ENCODE data around the gene APOL6.
A peak's percentile ranks its signal among the peaks of the same experiment; 100 is the strongest.

APOL6 gene

DNA sequence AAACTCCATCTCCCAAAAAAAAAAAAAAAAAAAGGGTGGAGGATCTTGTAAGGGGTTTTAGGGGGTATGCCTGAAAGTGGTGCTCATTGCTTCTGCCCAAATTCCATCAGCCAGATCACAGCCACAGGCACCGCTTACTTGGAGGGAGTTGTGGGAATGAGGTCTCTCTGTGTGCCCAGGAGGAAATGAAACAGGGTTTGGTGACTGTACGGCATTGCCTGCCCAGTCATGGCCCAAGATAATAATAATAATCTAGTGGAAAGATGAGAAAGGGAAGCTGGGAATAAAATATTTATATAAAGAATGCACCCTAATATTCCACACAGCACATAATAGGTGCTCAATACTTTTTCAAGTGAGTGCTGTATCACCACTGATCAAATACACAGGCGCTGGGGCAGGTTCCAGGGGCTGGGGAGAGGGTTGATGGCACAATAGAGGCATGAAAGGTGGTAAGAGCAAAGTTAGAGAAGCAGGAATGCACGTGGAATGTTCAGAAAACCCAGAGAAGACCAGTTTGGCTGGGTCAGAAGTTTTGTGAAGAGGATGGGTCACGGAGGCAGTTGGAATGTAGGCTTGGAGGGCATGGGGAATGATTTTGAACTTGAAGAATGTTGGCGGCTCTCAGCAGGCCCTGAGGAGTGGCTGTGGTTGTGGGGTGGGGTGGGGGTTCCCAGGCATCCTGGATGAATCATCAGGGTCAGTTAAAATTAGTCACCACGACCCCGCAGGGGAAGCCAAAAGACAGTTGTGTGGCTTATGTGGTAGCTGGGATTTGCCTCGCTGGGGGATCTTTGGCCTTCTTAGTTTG lies 18.6 kb upstream of the APOL6 start (continued):
- TF ChIP-seq REST (tag by site-specific recombination; IDR thresholded peaks at IDR 0.05) = no peak
- TF ChIP-seq ZNF362 (tag by site-specific recombination; IDR thresholded peaks at IDR 0.05) = no peak
- TF ChIP-seq ZNF529 (tag by site-specific recombination; IDR thresholded peaks at IDR 0.05; ENCODE audit: insufficient replicate concordance) = no peak
- TF ChIP-seq ZNF660 (tag by site-specific recombination; IDR thresholded peaks at IDR 0.05) = 0 out of 2 replicates have a peak, but pooled peaks have one; percentile 28
- TF ChIP-seq ZNF404 (tag by site-specific recombination; IDR thresholded peaks at IDR 0.05) = no peak
- TF ChIP-seq, protein P1, sequence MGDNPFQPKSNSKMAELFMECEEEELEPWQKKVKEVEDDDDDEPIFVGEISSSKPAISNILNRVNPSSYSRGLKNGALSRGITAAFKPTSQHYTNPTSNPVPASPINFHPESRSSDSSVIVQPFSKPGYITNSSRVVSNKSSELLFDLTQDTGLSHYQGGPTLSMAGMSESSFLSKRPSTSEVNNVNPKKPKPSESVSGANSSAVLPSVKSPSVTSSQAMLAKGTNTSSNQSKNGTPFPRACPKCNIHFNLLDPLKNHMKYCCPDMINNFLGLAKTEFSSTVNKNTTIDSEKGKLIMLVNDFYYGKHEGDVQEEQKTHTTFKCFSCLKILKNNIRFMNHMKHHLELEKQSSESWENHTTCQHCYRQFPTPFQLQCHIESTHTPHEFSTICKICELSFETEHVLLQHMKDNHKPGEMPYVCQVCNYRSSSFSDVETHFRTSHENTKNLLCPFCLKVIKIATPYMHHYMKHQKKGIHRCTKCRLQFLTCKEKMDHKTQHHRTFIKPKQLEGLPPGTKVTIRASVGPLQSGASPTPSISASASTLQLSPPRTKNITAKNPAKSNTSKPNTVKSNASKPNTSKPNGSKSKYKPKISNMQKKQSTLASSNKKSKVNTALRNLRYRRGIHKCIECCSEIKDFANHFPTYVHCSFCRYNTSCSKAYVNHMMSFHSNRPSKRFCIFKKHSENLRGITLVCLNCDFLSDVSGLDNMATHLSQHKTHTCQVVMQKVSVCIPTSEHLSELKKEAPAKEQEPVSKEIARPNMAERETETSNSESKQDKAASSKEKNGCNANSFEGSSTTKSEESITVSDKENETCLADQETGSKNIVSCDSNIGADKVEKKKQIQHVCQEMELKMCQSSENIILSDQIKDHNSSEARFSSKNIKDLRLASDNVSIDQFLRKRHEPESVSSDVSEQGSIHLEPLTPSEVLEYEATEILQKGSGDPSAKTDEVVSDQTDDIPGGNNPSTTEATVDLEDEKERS (tag by site-specific recombination; IDR thresholded peaks at IDR 0.05) = no peak
- TF ChIP-seq ZNF121 (tag by site-specific recombination; IDR thresholded peaks at IDR 0.05) = no peak
- no peak for TF ChIP-seq ZNF24 (tag by site-specific recombination; IDR thresholded peaks at IDR 0.05)
- TF ChIP-seq KLF17 (tag by site-specific recombination; IDR thresholded peaks at IDR 0.05) = no peak; the same call in 1 of the 2 replicates
- no peak for TF ChIP-seq ZNF221 (tag by site-specific recombination; IDR thresholded peaks at IDR 0.05; ENCODE audit: borderline replicate concordance)
- peak; percentile 41 for TF ChIP-seq ZNF398 (tag by site-specific recombination; IDR thresholded peaks at IDR 0.05)
- no peak for TF ChIP-seq ZNF133 (tag by site-specific recombination; IDR thresholded peaks at IDR 0.05)
- TF ChIP-seq SP7 (tag by site-specific recombination; IDR thresholded peaks at IDR 0.05) = 0 out of 2 replicates have a peak, but pooled peaks have one; percentile 20
- TF ChIP-seq ZNF677 (tag by site-specific recombination; IDR thresholded peaks at IDR 0.05) = peak; percentile 70; the same call in 1 of the 2 replicates
- no peak for TF ChIP-seq ZNF146 (tag by site-specific recombination; IDR thresholded peaks at IDR 0.05)
- TF ChIP-seq, protein P2, sequence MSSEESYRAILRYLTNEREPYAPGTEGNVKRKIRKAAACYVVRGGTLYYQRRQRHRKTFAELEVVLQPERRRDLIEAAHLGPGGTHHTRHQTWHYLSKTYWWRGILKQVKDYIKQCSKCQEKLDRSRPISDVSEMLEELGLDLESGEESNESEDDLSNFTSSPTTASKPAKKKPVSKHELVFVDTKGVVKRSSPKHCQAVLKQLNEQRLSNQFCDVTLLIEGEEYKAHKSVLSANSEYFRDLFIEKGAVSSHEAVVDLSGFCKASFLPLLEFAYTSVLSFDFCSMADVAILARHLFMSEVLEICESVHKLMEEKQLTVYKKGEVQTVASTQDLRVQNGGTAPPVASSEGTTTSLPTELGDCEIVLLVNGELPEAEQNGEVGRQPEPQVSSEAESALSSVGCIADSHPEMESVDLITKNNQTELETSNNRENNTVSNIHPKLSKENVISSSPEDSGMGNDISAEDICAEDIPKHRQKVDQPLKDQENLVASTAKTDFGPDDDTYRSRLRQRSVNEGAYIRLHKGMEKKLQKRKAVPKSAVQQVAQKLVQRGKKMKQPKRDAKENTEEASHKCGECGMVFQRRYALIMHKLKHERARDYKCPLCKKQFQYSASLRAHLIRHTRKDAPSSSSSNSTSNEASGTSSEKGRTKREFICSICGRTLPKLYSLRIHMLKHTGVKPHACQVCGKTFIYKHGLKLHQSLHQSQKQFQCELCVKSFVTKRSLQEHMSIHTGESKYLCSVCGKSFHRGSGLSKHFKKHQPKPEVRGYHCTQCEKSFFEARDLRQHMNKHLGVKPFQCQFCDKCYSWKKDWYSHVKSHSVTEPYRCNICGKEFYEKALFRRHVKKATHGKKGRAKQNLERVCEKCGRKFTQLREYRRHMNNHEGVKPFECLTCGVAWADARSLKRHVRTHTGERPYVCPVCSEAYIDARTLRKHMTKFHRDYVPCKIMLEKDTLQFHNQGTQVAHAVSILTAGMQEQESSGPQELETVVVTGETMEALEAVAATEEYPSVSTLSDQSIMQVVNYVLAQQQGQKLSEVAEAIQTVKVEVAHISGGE (tag by site-specific recombination; conservative IDR thresholded peaks at IDR 0.05; ENCODE audit: low read depth) = no peak
- TF ChIP-seq ZNF548 (tag by site-specific recombination; IDR thresholded peaks at IDR 0.05) = no peak
- TF ChIP-seq ZNF624 (tag by site-specific recombination; IDR thresholded peaks at IDR 0.05) = no peak
- no peak for TF ChIP-seq ZNF560 (tag by site-specific recombination; IDR thresholded peaks at IDR 0.05; ENCODE audit: borderline replicate concordance)
- TF ChIP-seq ZNF132 (tag by site-specific recombination; IDR thresholded peaks at IDR 0.05; ENCODE audit: borderline replicate concordance) = no peak
- TF ChIP-seq KLF10 (tag by site-specific recombination; IDR thresholded peaks at IDR 0.05) = no peak
